Fibroblast of skin of back (primary cell): ENCODE results near the gene NCOR2.

Experiments
- DNase-seq: peaks from one replicate; pipeline ENCODE4 v3.0.0-alpha.2; 2013

Gene NCOR2

DNA sequence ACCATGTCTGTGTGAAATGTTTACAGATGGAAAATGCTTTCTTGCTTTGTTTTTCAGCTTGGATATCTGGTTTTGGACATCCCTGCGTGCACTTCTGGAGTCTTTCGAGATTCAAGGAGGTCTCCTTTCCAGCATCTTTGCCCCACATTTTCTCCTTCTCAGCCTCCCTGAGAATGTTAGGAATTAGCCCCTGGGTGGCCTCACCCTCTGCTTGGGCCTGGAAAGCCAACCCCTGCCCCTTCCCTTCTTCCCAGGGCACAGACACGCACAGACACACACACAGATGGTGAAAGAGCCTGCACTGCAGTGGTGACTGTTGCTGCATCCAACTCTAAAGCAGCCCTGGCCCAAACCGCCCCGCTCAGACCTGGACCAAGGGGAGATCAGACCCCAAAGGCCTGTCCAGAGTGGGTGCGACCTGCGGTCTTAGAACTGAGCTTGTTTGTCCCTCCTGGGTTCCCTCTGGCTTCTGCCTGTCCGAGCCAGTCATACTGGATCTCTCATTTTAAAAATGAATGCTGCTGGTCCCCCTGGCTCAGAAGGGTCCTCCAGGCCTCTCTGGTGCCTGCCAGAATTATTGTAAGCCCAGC lies 8.7 kb upstream of the NCOR2 start:
- DNase-seq, result no peak

DNA sequence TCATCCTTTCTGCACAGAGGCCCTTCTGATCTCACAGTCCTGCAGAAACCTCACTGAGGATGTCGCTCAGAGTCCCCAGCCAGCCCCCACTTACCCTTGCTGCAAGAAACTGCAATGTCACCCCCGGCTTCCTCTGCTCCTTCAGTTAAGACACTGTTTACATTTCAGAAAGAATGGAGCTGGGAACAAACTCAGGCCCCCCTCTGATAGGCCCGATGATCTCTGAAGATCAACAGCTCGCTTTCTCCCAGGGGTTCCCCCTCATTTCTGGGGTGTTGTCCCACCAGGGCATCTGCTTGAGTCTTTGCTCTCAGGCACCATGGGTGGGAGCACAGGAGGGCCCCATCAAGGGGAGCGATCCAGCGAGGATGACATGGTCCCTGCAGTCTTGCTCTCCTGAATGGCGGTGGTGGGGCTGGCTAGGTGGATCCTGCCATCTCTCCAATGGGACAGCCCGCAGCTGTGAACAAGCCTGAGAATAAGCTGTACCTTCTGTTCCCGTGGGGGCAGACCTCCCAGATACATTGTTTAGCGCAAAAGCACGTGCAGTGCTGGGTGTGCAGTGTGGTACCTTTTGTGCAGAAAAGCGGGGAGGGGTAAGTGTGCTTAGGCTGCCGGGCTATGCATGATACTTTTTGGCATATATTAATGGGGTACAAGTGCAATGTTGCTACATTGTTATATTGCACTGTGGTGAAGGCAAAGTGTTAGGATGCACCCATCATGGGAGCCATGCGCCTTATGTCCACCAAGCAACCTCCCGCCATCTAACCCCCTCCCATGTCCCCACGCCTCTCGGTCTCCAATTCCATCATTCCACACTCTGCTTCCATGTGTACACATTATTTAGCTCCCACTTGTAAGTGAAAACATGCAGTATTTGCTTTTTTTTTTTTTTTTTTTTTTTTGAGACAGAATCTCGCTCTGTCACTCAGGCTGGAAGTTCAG lies 6.7 kb upstream of the NCOR2 start:
- no peak for DNase-seq

GRCh38 chr12:124571556-124571955 lies 4.1 kb upstream of the NCOR2 start:
- no peak for DNase-seq

DNA sequence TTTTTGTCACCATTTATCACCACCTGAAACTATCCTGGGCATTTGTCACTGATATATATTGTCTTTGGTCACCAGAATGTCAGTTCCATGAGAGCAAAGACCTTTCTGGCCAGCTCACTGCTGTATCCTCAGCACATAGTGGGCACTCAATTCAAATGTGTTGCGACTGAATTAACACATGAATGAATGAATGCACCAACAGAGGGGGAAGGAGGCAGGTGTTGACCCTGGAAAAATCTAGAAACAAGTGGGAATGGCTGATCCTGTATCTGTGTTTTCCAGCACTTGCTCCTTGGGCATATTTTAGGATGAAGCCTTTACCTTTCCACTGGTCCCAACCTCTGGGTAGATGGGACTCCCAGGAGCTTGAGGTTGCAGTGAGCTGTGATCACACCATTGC lies 3.4 kb upstream of the NCOR2 start:
- DNase-seq, result no peak

DNA sequence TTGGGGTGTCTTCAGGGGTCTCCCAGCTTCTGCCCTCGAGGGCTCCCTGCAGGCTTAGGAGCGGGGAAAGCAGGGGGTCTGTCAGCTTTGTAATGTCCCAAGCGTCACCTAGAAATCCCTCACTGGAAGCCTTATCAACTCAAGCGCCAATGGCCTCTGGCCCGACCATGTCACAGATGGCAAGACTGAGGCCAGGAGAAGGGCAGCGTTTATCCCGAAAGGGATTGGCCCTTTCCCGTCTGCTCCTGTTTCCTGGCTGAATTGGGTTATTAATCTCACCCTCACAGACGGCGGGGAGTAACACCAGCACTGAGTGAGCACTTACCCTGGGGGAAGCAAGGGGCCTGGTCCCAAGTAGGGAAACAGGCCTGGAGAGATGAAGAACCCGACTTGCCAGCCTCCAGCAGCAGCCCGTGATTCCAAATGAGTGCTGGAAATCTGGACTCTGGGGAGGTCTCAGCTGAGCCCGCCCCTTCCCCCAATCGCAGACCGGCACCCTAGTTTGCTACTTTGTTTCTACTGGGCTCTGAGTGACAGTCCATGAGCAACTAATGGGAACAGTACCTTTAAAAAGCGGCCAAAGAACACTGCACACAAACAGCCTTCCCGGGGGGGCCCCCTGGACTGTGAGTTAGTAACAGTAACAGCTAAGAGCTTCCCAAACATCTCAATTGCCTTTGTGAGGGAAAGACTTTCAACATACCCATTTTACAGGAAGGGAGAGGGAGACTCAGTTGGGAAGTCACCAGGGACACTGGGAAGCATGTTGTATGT lies 2.1 kb upstream of the NCOR2 start:
- no peak for DNase-seq

DNA sequence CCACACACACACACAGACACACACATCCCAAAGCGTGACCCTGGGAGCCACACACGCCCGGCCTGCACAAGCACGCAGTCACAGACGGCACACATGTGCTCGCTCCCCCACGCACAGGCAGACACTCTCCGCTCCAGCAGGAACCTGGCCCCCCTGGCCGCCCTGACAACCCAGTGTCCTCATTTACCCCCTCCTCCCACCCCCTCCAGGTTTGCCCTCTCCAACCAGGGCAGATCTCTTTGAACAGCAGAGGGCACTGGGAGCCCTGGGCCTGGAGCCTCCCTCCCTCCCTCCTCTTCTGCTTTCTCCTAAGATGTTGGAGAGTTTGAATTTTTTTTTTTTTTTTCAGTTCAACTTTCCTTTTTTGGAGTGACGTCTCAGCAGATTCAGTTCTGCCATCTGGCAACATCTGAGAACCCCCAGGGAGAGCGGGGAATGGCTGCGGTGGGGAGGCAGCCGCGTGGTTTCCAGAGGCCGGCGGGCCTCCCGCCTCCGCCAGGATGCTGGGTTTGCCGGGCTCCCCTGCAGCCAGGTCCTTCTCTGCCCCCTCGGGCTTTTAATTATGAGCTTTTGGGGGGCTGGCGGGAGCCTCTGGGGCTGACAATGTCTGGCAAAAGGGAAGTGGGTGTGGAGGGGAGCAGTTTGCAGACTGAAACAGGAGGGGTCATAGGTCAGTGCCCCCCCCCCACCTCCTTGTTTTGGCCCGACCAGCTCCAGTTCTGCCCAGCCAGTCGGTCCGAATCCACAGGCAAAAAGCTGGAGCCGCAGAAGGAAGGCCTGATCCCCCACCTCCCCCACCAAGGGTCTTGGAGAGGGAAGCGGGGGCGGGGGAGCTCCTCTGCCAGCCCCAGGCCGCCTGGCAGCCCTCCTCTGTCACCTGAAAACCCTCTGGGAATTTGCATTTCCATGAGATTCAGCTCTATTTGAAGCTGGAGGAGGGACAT lies 1.3 kb upstream of the NCOR2 start:
- DNase-seq, result peak; percentile 97

DNA sequence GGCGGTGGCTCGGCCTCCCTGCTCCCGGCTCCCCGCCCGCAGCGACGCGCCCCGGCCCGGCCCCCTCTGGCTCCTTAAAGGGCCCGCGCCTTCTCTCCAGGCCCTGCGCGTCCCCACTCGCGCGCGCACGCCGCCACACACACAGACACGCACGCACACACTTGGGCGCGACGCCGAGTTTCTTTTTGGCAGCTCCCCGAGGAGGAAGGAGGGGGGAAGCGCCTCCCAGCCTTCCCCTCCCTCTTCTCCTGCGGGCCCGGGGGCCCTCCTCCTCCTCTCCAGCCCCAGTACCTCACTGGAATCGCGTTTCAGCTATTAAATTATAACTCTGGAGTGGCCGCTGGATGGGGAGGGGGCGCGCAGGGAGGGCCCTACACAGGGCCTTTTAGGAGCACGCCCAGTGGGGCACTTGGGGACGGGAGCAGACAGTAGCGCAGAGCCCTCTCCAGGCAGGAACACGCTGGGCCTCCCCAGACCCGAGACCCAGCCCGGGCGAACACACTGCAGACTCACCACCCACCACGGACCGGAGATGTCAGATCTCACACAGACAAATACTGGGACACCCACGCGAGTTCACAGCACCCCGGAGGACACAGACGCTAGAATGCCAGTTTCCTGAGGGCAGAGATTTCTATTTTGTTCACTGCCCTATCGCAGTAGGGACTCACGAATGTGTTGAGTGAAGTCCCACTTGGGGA lies 411 bp upstream of the NCOR2 start:
- peak; percentile 97 for DNase-seq

DNA sequence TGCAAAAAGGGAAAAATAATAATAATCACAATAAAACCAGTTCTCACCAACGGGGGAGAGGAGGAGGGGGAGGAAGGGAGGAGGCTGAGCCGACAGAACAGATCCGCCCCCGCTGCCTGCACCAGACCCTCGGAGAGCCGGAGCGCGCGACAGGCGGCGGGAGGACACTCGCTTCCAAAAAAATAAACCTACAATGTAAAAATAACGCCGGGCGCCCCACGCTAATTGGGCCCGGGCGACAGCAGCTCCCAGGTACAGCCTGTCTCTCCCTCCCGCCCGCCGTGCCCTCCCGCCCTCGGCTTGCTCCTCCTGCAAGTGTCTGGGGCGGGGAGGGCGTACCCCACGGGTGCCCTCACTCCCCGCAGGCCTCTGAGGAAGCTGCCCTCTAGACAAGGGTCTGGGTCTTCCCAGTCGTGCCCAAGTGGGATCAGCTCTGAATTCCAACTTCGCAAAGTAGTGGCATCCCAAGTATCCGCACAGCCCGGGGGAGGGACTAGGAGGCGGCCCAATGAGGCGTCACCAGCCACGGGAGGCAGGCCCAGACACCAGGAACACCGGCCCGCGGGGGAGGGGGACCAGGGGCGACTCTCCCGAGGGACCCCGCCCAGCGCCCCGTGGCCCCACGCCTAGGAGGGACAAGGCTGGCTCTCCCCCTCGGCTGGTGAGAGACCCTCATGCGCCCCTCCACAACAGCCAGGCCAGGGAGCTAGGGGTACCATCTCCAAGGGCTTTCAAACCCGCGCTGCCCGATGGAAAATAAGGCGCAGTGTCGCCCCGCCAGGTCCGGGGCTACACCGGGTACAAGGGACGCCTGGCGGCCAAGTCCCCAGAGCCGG lies 1.0 kb downstream of the NCOR2 start:
- DNase-seq, result peak; percentile 86

DNA sequence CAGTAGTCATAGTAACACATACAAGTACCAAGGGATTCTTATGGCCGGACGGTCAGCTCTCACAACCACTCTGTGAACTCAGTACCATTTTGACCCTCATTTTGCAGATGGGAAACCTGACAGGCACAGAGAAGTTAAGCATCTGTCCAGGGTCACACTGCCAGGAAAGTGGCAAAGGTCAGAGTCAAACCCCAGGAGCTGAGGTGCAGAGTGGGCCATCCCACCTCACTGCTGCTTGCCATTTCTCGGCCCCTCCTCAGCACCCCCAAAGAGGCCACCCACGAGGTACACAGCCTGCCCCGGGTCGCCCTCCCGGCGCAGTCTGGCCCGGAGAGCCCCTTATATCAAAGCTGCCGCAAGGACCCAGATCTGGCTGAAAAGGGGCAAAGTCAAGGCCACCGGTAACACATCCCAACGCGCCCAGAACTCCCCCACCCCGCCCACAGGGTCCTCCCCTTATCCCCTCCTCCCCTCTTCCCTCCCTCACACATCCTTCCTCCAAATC lies 1.7 kb downstream of the NCOR2 start:
- no peak for DNase-seq

- peak; percentile 51 for DNase-seq
Observed at GRCh38 chr12:124564971-124565491, 2.4 kb downstream of the NCOR2 start.

DNA sequence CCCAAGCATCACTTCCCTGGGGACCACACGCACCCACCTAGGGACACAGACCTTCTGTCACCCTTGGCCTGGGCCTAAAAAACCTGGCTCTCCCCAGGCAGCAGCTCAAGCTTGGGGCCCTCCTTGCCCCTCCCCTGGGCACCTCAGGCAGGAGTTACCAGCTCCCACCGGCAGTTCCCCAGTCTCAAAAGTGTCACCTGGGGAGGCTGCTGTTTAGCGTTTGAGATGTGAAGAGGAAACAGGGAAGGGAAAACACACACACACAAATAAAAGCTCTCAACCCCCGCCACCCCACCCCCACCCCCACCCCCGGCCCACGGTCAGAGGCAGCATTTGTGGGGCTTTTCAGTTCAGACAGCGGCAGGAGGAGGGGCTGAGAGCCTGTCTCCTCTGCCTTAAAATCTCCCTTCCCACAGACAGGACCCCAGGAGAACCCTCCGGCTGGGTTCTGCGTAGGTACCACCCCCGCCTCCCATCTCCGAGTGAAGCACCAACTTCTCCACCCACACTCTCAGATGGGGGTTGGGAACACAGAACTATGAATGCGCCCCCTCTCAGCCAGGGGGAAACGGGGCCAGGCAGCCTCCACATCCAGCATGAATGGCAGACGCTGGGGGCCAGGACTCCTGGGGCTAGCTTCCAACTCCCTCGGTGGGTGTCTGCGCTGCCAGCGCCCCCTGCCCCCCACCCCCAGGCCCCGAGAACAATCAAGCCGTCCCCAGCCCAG lies 3.0 kb downstream of the NCOR2 start:
- DNase-seq, result no peak

DNA sequence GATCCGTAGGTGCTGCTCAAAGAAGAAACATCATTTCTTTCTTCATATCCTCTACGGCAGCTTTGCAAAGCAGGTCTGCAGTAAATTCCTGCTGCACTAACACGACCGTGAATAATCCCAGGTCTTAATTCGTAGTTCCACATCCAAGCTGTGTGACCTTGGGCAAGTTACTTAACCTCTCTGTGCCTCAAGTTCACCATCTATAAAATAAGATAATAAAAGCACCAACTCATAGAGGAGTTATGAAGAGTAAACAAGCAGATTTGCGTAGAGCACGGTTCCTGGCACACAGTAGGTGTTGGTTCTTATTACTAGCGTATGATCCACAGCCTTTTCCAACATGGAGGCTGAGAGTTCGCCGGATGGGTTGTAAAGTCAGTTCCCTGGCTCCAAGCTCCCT lies 3.6 kb downstream of the NCOR2 start:
- DNase-seq, result no peak

GRCh38 chr12:124563401-124563800 lies 4.0 kb downstream of the NCOR2 start:
- DNase-seq, result no peak

DNA sequence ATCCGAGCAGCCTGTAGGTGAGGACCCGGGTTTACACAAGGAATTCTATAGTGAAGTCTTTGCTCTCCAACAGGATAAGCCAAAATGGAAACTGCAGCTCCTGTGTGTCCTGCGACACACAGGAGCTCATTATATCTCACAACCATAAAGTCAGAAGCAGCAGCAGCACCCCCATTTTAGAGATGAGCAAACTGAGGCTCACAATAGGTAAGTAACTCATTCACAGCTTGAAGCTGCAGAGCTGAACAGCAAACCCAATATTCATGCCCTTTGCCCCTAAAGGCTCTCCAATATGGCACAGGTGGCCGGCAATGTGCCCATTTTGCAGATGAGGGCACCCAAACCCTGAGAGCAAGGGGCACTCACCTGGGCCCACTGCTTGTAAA lies 4.6 kb downstream of the NCOR2 start:
- no peak for DNase-seq

GRCh38 chr12:124562018-124562795 lies 5.2 kb downstream of the NCOR2 start:
- no peak for DNase-seq

- DNase-seq, result no peak
Observed at GRCh38 chr12:124561231-124561630, 6.2 kb downstream of the NCOR2 start.

DNA sequence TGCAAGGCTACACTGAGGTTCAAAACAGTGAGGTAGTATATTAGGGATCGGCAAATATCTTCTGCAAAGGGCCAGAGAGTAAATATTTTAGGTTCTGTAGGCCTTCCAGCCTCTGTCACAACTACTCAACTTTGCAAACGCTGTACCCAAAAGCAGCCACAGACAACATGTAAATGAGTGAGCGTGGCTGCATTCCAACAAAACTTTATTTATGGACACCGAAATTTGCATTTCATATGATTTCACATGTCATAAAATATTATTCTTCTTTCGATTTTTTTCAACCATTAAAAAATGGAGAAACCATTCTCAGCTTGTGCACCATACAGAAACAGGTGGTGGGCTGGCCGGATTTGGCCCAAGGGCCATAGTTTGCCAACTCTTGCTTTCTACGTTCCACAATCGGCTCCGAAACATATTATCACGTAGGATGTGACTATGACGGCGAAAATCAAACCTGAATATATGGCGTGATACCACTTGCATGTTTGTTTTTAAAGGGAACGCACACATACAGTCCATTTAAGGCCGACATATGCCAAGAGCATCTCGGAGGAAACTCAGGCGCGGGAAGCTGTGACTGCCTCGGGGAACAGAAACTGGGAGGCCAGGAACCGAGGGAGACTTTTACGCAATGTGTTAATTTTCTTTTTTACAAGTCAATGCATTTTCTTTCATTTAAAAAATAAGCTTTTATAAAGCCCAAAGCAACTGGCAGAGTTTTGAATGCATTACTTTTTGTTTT lies 7.1 kb downstream of the NCOR2 start:
- DNase-seq, result no peak
